ENCODE results near the gene FBXW5.

DNA sequence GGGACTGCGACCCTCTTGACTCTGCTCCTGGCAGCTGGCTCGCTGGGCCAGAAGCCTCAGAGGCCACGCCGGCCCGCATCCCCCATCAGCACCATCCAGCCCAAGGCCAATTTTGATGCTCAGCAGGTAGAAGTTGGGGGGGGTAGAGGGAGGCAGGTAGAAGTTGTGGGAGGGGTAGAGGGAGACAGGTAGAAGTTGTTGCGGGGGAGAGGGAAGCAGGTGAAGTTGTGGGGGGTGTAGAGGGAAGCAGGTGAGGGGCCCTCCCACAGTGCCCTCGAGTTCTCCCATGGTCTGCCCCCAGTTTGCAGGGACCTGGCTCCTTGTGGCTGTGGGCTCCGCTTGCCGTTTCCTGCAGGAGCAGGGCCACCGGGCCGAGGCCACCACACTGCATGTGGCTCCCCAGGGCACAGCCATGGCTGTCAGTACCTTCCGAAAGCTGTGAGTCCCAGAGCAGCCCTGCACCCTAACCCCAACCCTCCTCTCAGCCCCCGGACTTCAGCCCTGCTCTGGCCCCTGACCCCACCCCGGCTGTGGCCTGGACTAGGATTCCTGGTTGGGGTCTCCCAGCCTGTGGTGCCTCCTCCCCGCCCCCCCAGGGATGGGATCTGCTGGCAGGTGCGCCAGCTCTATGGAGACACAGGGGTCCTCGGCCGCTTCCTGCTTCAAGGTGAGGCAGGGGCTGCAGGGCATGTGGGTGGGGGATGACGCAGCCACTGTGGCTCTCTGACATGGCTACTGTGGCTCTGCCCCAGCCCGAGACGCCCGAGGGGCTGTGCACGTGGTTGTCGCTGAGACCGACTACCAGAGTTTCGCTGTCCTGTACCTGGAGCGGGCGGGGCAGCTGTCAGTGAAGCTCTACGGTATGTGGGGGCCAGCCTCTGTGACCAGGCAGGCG lies 1.0 kb upstream of the FBXW5 start:
- no peak for TF ChIP-seq POLR2AphosphoS5 (IDR thresholded peaks at IDR 0.05; ENCODE audit: borderline replicate concordance, low read depth, low read length)
- TF ChIP-seq FOXP2 (optimal IDR thresholded peaks at IDR 0.05; ENCODE audit: control extremely low read depth, extremely low read length, insufficient read depth), result no peak

Data from SK-N-MC (cell line).